ENCODE results near the gene RAB34.
A peak's percentile ranks its signal among the peaks of the same experiment; 100 is the strongest.

Gene RAB34

DNA sequence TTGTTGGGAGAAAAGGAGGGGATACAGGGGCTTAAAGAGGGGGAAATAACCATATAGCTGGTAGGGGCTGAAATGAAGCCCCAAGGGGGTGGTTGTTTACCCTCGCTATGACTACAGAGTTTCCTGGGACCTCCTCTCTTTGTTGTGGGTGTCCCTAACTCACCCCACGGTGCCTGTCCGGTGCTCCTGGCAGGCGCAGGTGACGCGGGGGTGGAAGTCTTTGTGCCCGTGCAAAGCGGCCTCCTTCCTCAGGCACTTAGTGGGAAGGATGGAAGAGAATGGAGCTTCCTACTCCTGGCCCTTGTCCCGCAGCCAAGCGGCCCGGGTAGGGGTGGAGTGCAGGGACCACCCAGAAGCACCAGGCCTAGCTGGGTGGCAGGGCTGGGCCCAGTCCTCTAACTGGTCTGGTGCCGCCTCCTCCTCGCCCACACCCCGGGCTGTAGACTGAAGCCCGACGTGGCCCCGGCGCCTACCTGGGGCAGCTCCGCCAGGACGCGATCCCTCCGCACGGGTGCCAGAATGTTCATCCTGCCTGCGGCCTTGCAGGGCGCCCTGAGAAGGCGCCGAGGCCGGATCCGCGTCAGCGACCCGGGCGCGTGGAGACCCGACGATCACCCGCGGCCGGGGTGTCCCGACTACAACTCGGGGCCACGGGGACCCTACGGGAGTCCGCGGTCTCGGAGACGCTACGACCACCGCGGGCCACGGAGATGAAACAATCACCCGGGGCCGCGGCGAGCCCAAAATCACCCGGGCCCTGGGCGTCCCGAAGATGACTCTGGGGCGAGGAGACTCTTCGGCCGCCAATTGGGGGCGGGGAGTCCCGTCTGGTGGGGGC is 709 bp downstream of the RAB34 start:
- intact Hi-C loops (cut with DNase I): loop anchor here (10.0 kb wide), 1 partner anchor 72 kb away; the partner anchor contains the start of gene BLTP2
- DNase-seq: peak in 1 of 10 donors; percentile 64

DNA sequence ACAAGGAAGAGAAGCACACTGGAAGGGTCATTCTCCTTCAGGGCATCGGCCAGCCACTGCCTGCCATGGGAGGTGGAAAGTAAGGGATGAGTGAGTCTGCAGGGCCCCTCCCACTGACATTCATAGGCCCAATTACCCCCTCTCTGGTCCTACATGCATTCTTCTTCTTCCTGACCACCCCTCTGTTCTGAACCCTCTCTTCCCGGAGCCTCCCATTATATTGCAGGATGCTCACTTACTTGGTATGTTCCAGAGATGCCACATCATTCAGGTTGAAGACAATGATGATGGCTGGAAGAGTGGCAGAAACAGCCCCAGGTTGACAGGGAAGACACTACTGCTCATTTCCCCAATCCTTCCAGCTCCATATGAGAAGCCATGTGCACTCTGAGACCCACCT is 2.5 kb downstream of the RAB34 start:
- intact Hi-C loops (cut with DNase I): loop anchor here (10.0 kb wide), 1 partner anchor 70 kb away; the partner anchor contains the start of gene BLTP2
- peak in 1 of 10 donors; percentile 3 for DNase-seq

DNA sequence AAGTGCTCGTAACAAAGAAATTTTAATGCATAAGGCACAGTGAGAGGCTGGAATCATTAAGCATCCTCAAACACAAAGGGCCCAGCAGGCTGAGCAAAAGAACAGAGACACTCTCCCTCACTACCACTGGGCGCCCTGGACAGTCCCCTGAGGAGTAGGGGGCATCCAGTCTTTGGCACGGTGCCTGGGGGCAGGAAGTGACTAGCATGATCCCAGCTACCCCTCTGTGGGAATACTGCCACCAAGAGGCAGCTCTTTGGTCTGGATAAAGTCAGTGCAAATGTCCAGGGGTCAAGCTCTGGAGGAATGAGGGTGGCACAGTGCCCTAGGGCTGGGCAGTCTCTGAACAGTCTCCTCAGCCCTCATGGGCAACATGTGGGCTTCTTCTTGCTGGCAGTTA is 3.4 kb downstream of the RAB34 start:
- peak in 1 of 10 donors; percentile 47 for DNase-seq
- intact Hi-C loops (cut with DNase I): loop anchor here (10.0 kb wide), 1 partner anchor 69 kb away; the partner anchor contains the start of gene BLTP2

DNA sequence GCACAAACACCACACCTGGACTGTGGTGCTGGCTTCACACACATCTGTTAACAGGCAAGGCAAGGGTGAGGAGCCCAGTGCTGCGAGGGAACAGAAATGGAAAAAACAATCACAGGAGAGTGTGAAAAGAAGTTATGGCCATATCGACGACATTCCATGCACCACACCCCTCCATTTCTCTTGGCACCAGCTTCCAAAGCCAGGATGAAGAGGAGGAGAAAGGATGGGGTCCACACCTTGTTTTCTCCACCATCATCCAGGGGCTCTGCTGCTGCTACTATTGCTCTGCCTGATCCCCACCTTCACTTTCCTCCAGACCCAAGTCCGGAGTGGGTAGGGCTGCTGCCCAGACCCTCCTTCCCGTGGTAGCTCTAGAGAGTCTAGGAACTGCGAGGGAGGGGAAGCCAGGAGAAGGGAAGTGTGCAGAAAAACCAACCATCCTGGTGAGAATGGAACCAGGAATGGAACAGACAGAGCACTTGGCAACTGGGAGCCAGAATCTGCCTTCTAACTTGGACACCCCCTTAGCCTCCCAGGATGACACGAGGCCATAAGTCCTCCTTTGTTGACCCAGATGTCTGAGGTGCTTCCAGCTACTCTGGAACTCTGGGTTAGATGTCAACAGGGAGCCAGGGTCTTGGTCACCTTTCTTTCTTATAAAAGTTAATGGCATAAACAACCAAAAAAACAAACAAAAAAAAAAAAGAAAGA is 4.8 kb downstream of the RAB34 start:
- DNase-seq: peak in 2 of 10 donors; percentile 22

DNA sequence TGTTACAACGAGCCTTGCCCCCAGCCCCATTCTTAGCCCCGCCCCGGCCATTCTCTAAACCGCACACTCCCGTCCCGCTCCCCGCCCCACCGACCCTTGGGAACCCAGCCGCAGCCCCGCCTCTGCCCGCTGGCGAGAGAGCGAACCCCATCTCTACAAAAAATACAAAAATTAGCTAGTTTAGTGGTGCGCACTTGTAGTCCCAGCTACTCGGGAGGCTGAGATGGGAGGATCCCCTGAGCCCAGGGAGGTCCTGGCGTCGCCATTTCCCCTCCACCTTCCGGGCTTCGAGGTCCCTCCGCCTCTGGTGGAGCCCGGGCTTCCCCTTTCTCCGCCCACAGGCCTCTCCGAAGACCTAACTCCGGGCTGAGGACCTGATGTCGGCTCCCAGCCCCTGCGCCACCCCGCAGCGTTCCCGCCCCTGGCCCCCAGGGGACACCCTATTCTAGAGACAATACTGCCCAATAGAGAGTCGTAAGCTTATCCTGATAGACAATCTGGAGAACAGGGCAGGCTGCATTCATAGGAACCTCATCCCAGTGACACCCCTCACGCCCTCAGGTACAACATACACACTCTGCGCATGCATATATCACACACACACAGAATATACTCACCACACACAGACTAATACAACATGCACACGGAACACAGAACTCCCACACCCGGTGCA is 5.5 kb downstream of the RAB34 start:
- intact Hi-C loops (cut with DNase I): loop anchor here (10.0 kb wide), 1 partner anchor 67 kb away; the partner anchor contains the start of gene BLTP2
- peak in 2 of 10 donors; percentile 67 to 86 for DNase-seq

More for the DNA sequence above, 4.8 kb downstream of the RAB34 start:
- intact Hi-C loops (cut with DNase I): loop anchor here (10.0 kb wide), 1 partner anchor 68 kb away; the partner anchor contains the start of gene BLTP2

DNA sequence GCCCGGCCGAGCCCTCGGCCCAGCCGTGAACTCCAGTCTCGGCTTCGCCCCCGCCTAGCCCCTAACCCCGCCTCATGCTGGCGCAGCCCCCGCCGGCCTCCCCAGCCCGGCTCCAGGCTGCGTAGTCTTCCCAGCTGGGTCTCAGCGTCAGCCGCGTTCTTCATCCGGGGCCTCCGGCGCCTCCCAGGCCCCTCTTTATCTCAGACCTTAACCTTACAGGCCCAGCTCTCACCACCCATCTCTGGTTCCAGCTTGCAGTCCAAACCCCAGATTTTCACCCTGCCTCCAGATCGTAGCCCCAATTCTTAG is 6.0 kb downstream of the RAB34 start, which contains the start of gene PROCA1:
Gene PROCA1 (minus strand): TSS at position 166 of the 309 bp plus-strand sequence. CDS start 228 bp downstream, outside the sequence.
- intact Hi-C loops (cut with DNase I): loop anchor here (10.0 kb wide), 1 partner anchor 67 kb away; the partner anchor contains the start of gene BLTP2
- DNase-seq: no peak

DNA sequence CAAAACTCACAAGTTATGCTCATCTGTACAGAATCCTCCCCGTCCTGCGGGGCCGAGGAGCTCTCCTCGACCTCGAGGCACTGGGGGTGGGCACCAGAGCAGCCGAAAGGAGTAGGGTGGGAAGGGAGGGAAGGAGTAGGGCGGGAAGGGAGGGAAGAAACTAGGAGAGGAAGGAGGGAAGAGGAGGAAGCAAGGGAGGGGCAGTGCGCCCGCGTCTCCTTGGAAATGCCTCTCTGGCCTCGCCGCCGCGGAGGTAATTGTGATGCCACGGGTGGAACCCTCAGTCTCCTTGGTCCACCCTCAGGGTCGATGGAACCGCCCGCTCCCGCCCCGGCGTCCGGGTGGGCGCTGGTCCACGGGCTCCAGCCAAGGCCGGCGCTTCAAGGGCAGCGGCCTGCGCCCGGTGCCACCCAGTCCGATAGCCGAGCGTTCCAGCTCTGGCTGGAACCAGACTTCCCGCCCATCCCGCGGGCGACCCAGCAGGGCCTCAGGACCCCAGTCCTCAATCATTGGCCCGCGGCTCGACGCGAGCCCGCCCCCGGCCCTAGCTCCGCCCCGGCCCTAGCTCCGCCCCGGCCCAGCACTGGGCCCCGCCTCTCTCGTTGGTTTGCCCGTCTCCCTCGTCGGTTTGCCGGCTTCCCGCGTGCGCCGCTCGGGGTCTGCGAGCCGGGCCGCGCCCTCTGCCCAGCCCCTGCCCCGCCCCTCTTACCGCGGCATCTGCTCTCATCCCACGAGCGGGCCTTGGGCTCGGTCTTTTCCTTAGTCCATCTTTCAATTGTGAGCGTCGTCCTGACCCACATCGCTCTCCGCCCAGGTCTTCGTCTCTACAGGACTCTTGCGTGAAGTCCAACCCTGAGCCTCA is 6.6 kb downstream of the RAB34 start:
- intact Hi-C loops (cut with DNase I): loop anchor here (10.0 kb wide), 1 partner anchor 66 kb away; the partner anchor contains the start of gene BLTP2
- peak; percentile 75 to 98 (median 85) for DNase-seq

DNA sequence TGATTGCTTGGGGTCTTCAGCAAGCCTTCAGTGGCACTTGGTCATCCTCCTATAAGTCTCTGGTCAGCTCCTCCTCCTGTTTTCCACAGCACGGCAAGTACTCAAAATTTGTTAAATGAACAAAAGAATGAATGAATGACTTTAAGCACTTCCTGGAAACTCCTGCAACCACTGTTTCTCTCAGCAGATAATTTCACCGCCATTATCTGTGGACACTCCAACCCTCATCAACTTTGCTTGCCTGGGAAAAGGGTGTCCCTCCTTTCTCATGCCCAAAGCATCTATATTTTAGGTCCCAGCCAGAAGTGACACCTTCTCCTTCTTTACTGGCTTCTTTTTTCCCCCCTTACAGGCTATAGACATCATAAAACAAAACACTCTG is 10.3 kb downstream of the RAB34 start:
- intact Hi-C loops (cut with DNase I): no loop called here
- no peak for DNase-seq

DNA sequence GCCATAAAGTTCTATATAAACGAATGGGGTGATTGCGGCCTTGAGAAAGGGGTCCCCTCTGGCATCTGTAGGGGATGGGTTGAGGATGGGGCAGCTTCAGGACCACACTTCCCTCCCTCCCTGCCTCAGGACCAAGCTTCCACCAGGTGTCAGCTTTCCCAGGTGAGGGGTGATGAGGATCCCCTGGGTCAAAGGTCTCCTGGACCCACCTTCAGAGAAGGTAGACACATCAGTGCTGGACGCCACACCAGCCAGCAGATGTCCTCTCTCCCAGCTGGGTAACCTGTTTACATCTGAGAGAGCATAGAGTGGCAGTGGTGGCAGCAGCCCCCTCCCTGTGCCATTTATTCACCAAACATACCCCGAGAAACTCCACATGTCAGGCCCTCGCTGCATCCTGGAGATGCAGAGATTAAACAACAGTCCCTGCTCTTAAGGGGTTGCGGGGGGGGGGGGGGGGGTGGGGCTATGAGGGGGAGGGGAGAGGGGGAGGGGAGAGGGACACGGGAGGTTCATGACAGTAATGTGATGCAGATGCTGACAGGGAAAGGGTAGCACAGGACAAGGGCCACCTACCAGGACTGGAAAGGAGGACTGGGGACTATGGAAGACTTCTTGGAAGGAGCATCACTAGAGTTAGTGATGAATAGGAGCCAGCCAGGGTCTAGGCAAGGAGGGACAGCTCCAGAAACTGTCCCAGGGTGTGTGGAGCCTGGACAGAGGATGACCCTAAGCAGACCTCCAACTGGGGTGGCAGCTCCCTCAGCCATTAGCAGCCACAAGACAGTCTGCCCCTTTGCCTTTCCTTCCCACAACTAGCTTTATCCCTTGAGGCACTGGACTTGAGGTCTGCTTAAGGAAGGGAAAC is 11.0 kb downstream of the RAB34 start:
- peak in 2 of 10 donors; percentile 13 to 42 for DNase-seq
- intact Hi-C loops (cut with DNase I): no loop called here

DNA sequence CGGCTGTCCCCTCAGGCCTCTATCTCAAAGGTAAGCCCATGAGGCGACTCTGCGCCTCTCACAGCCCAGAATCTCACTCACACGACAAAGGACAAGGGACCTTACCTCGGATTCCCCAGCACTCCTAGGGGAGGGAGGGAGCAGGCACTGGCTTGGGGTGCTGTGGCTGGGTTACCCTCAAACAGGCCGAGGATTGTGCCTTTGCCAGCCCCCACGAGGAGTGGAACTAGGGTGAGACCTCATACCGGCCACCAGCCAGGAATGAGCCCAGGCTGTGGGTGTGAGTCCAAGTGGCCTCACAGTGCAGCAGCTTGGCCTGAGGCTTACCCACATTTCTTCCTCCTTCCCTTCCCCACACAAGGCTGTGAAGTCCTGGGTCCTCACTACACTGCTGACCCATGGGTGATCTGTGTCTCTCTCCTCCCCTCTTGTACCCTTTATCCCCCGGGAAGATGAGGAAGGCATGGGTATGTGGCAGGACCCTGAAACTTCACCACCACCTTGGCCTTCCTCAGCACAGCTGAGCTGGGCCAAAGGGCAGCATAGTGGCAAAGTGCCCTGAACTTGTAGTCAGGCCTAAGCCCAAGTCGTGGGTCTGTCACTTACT is 11.8 kb downstream of the RAB34 start:
- intact Hi-C loops (cut with DNase I): no loop called here
- DNase-seq: peak in 1 of 10 donors; percentile 62

DNA sequence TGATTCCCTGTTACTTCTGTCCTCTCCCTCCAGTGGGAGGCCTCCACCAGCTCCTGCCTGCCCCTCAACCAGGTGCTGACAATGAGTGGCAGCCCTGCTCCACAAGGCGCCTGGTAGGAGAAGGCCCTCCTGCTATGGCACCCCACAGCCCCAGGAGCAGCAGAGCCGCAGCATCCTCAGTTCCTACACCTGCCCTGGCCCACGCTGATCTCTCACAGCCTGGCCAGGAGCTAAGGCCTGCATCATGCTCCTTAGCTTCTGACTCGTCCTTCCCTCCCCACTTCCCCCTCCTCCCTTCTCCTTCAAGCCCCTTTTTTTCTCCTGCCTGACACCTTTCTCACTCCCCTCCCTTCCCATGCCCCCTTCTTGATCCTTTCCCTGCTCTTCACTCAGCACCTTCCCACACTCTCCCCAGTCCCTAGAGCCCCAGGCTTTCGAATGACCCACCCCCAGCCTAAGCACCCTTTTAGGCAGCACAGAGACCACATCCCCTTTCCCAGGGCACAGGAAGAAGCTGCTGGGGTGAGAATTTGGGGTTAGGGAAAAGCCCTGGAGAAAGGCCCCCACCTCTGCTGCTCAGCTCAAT is 12.5 kb downstream of the RAB34 start:
- intact Hi-C loops (cut with DNase I): no loop called here
- DNase-seq: peak in 1 of 10 donors; percentile 40

DNA sequence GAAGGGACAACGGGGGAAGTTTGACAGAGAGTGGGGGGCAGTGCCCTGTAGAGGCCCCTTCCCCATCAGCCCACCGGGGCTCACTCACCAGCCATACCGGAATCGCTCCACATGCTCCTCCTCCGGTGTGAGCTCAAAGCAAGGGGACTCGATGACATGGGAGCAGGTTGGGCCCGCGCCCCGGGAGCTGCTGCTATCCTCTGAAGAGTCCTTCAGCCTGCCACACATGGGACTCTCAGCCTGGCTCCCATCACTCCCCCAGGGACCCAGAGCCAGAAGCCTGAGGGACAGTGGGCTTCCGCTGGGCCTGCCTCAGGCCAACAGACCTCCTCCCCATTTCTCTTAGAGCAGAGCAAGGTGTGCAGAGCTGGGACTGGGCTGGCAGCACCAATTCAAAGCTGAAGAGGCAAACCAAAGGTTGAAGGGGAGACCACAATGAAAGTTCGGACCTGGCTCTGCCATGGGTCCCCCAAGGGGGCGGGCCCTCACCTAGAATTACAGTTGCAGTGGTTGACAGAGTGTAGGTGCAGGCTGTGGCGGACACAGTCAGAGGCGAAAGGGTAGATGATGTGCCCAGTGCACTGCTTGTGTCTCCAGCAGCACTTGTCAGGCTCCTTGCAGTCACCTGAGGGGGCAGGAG is 13.3 kb downstream of the RAB34 start:
- intact Hi-C loops (cut with DNase I): no loop called here
- DNase-seq: peak in 1 of 10 donors; percentile 81

DNA sequence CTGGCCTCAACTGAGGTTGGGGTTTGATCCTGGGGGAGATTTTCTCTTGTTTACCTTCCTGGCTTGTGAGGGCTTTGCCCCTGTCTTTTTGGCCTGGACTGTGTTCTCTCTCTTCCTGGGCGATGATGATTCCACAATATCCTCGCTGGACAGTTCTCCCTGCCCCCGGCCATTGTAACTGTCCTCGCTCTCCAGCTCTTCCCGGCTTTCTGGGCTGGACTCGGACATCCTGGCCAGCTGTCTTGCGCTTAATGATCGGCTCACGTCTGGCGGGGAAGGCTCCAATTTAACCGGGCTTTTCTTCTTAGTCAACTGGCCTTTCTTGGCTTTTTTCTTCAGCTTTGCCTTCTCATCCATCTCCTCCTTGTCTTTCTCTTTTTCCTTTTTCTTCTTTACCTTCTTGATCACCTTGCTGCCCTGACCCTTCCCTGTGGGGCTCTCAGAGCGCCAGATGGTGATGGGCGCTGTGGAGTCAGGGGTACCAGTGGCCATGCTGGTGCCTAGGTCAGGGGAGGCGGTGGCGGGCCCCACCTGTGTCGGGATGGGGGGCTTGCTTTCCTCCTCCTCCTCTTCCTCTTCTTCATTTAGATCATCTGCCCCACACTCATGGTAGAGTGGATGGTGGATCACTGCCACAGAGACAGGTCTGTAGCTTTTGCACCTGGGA is 14.0 kb downstream of the RAB34 start:
- intact Hi-C loops (cut with DNase I): no loop called here
- DNase-seq: peak in 1 of 10 donors; percentile 78

DNA sequence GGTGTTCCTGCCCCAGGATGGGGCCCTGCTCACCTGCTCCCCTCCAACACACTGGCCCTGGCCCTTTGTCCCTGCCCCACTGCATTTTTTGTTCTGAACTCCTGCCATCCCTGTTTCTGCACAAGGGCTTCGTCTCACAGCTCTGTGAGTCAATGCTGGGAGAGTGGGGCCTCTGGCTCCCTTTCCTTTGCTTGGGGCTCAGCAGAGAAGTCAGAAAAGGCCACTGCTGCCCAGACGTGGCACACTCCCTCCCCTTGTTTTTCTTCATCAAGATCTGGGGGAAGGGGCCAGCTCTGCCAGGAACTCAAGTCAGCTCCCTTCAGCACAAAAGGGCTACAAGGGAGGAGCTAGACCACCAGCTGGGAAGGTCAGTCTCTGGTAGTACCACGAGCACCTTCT is 14.9 kb downstream of the RAB34 start:
- intact Hi-C loops (cut with DNase I): no loop called here
- peak in 2 of 10 donors; percentile 39 to 89 for DNase-seq

DNA sequence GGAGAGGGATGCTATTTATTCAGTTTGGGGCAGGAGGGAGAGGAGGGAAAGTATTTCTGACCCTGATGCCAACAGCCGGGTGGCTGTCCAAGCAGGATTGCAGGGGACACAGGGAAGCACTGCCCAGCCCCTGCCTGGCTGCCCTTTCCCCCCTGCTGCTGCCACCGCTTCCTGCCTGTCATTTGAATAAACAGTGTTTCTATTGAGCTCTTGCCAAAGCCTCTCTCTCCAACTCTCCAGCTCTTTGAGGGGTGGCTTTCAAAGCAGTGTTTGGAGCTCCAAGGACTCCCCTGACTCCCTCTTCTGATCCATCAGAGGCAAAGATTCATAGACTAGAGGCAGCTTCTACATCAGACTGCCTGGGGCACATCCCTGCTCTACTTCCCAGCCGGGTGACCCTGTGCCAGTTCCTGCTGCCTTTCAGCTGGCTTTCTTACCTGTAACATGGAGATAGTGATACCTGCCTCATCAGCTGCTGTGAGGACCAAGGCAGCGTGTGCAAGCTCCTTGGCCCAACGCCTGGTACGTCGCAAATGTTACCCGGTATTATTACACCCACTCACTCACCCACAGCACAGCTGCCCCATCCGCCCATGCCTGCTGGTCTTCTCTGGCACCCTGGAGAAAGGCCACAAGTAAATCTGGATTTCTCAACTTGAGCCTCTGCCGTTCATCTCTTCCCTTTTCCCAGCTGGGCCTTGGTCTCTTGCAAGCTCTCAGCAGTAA is 15.5 kb downstream of the RAB34 start:
- peak; percentile 43 to 94 (median 62) for DNase-seq
- intact Hi-C loops (cut with DNase I): no loop called here

DNA sequence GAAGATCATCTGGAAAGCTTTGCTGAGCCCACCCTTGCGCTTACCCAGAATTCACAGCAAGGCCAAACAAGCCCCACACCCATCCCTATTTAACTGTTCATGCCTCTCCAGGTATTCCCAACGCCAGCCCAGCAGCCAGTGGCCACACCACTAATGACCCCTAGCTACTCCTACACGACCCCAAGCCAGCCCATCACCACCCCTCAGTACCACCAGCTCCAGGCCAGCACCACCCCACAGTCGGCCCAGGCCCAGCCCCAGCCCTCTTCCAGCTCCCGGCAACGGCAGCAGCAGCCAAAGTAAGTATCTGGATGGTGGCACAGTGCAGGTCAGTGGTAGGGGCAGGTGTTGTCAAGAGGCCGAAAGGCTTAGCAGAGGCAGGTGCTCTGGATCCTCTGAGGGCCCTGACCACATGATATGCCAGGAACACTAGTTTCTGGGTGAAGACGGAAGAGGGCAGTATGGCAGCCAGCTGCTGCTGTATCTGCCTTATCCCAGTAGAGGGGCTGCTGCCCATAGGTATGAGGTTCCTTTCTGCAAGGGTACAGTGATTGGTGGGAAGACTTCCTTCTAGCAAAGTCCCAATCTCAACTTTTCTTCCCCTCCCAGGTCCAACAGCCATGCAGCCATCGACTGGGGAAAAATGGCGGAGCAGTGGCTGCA is 16.7 kb downstream of the RAB34 start:
- peak in 1 of 10 donors; percentile 74 for DNase-seq
- intact Hi-C loops (cut with DNase I): no loop called here
